22Rv1 (cell line): Measurements from ENCODE around the gene LSS.

Experiments
- H3K27ac ChIP-seq: fragments of 450-650 bp; 2 replicates; pipeline ENCODE4 v1.5.1; 2017
- CTCF ChIP-seq: fragments of 450-650 bp; IDR thresholded peaks from 2 replicates; pipeline ENCODE4 v1.5.1; 2017; ENCODE audit warnings: mild to moderate bottlenecking
- ZFX ChIP-seq: fragments of 450-650 bp; IDR thresholded peaks from 2 replicates; pipeline ENCODE4 v1.6.1; 2017; ENCODE audit warnings: antibody characterized with exemption, borderline replicate concordance

LSS gene

GRCh38 chr21:46154155-46154954, 74.2 kb downstream of the LSS start:
- no peak for TF ChIP-seq CTCF
- no peak for TF ChIP-seq ZFX
- H3K27ac ChIP-seq = no peak overlapping the region

GRCh38 chr21:46153247-46154154, 75.1 kb downstream of the LSS start:
- H3K27ac ChIP-seq = no peak overlapping the region
- peak; percentile 85 for TF ChIP-seq CTCF
- no peak for TF ChIP-seq ZFX

GRCh38 chr21:46152927-46153246, 75.7 kb downstream of the LSS start:
- TF ChIP-seq ZFX (no peak), CTCF (no peak)
- H3K27ac ChIP-seq = no peak overlapping the region

- H3K27ac ChIP-seq = no peak overlapping the region
- TF ChIP-seq ZFX = no peak
- no peak for TF ChIP-seq CTCF
Observed at GRCh38 chr21:46151989-46152926, 76.3 kb downstream of the LSS start.

GRCh38 chr21:46151261-46151988, 77.1 kb downstream of the LSS start:
- H3K27ac ChIP-seq = no peak overlapping the region
- no peak for TF ChIP-seq CTCF
- TF ChIP-seq ZFX = no peak

GRCh38 chr21:46150491-46151121, 78.0 kb downstream of the LSS start:
- H3K27ac ChIP-seq = no peak overlapping the region
- no peak for TF ChIP-seq CTCF
- TF ChIP-seq ZFX = no peak
